ENCODE data around the gene PARM1.

The PARM1 gene

DNA sequence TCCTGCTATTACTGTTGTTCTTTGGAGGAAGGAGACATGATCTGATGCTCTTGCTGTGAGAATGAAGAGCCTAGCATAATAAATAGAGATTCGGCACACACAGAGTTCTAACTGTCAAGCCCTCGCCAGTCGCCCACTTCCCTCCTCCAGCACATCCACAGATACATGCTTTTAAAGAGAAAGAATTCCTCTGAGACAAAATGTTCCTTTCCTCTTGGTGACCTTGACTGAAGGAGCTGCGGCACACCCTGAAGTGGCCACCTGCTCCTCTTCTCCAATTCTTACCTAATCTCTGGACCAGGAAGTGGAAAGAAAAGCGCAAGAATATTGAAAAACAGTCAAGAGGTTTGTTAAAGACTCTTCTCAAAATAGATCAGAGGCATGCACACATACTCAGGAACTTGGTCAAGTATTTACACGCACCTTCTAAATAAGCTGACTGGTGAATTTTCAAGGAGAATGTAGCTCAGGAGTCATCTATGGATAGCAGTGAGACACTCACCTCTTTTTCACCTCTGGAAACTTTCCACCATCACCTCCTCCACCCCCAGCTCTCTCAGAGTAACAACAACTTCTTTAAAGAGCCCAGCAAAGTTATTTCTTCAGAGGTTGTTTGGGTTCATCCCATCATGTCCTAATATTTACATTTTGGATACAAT lies 95.4 kb downstream of the PARM1 start (continued):
- no peak for TF ChIP-seq ZNF426 (tag by site-specific recombination; IDR thresholded peaks at IDR 0.05)
- TF ChIP-seq, protein P1, sequence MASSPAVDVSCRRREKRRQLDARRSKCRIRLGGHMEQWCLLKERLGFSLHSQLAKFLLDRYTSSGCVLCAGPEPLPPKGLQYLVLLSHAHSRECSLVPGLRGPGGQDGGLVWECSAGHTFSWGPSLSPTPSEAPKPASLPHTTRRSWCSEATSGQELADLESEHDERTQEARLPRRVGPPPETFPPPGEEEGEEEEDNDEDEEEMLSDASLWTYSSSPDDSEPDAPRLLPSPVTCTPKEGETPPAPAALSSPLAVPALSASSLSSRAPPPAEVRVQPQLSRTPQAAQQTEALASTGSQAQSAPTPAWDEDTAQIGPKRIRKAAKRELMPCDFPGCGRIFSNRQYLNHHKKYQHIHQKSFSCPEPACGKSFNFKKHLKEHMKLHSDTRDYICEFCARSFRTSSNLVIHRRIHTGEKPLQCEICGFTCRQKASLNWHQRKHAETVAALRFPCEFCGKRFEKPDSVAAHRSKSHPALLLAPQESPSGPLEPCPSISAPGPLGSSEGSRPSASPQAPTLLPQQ (tag by site-specific recombination; IDR thresholded peaks at IDR 0.05): no peak

- CTCF ChIA-PET: no interaction called here
- Histone ChIP-seq H3K9me3 (ENCODE audit: control insufficient read depth, insufficient read depth, low read depth, low read length) (no peaks in the 10 kb centered on the region), H3K4me3 (ENCODE audit: low read depth, low read length) (no peak overlapping the region), H3K27ac (ENCODE audit: extremely low read depth, low read depth, low read length) (no peak overlapping the region), H3K4me1 (ENCODE audit: control insufficient read depth, insufficient read depth, low read length) (no peaks in the 10 kb centered on the region), H3K36me3 (ENCODE audit: control insufficient read depth in 2 of 2, insufficient read depth in 1 of 2, low read length in 2 of 2) (no peaks in the 10 kb centered on the region)
- TF ChIP-seq ZNF518A (tag by site-specific recombination; conservative IDR thresholded peaks at IDR 0.05; ENCODE audit: low read depth) (no peak), ZNF548 (tag by site-specific recombination; IDR thresholded peaks at IDR 0.05) (no peak)
- TF ChIP-seq, protein P2, sequence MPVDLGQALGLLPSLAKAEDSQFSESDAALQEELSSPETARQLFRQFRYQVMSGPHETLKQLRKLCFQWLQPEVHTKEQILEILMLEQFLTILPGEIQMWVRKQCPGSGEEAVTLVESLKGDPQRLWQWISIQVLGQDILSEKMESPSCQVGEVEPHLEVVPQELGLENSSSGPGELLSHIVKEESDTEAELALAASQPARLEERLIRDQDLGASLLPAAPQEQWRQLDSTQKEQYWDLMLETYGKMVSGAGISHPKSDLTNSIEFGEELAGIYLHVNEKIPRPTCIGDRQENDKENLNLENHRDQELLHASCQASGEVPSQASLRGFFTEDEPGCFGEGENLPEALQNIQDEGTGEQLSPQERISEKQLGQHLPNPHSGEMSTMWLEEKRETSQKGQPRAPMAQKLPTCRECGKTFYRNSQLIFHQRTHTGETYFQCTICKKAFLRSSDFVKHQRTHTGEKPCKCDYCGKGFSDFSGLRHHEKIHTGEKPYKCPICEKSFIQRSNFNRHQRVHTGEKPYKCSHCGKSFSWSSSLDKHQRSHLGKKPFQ (tag by site-specific recombination; IDR thresholded peaks at IDR 0.05): no peak
- POLR2A ChIA-PET: no interaction called here
These were observed 97.1 kb downstream of the PARM1 start for GRCh38 chr4:75030028-75030427.

- CTCF ChIA-PET: no interaction called here
- Histone ChIP-seq H3K4me3 (ENCODE audit: low read depth, low read length) (no peak overlapping the region), H3K27ac (ENCODE audit: extremely low read depth, low read depth, low read length) (no peak overlapping the region), H3K4me1 (ENCODE audit: control insufficient read depth, insufficient read depth, low read length) (no peaks in the 10 kb centered on the region), H3K36me3 (ENCODE audit: control insufficient read depth in 2 of 2, insufficient read depth in 1 of 2, low read length in 2 of 2) (no peaks in the 10 kb centered on the region), H3K9me3 (ENCODE audit: control insufficient read depth, insufficient read depth, low read depth, low read length) (no peaks in the 10 kb centered on the region)
- TF ChIP-seq ZNF660 (tag by site-specific recombination; IDR thresholded peaks at IDR 0.05): no peak
- no peak for TF ChIP-seq ZNF664 (tag by site-specific recombination; IDR thresholded peaks at IDR 0.05)
- no peak for TF ChIP-seq ZSCAN23 (tag by site-specific recombination; IDR thresholded peaks at IDR 0.05)
- TF ChIP-seq MYNN (tag by site-specific recombination; IDR thresholded peaks at IDR 0.05; ENCODE audit: borderline replicate concordance): no peak
- no peak for TF ChIP-seq ZNF596 (tag by site-specific recombination; IDR thresholded peaks at IDR 0.05)
- POLR2A ChIA-PET: no interaction called here
These were observed 97.8 kb downstream of the PARM1 start for GRCh38 chr4:75030649-75031235.

GRCh38 chr4:75031775-75032174 lies 98.9 kb downstream of the PARM1 start:
- ChIA-PET CTCF (interaction anchor here (0.6 to 0.7 kb wide), 3 partner anchors 46 to 437 kb away, joined by 4 to 6 read pairs (median 4); no protein-coding TSS in a partner anchor), POLR2A (no interaction called here)
- Histone ChIP-seq H3K9me3 (ENCODE audit: control insufficient read depth, insufficient read depth, low read depth, low read length) (no peaks in the 10 kb centered on the region), H3K27ac (ENCODE audit: extremely low read depth, low read depth, low read length) (no peak overlapping the region), H3K4me1 (ENCODE audit: control insufficient read depth, insufficient read depth, low read length) (no peaks in the 10 kb centered on the region), H3K36me3 (ENCODE audit: control insufficient read depth in 2 of 2, insufficient read depth in 1 of 2, low read length in 2 of 2) (no peaks in the 10 kb centered on the region), H3K4me3 (ENCODE audit: low read depth, low read length) (no peak overlapping the region)
- no peak for TF ChIP-seq ZBTB7A (tag by site-specific recombination; IDR thresholded peaks at IDR 0.05; ENCODE audit: low read depth)
- TF ChIP-seq HOXD13 (CRISPR knock-in tag; IDR thresholded peaks at IDR 0.05; ENCODE audit: borderline replicate concordance): no peak
- no peak for TF ChIP-seq BCL11B (tag by site-specific recombination; IDR thresholded peaks at IDR 0.05; ENCODE audit: low read depth)
- TF ChIP-seq ZBTB21 (tag by site-specific recombination; IDR thresholded peaks at IDR 0.05): no peak
